HG03432 (cell line): ENCODE data around the gene ZSCAN18.

Experiments
- ATAC-seq: cut with Tn5 transposase; IDR thresholded peaks from one replicate; pipeline ENCODE4 v1.9.1; 2021; ENCODE audit warnings: mild to moderate bottlenecking, moderate library complexity; ENCODE audit not compliant: unreplicated experiment

The ZSCAN18 gene

DNA sequence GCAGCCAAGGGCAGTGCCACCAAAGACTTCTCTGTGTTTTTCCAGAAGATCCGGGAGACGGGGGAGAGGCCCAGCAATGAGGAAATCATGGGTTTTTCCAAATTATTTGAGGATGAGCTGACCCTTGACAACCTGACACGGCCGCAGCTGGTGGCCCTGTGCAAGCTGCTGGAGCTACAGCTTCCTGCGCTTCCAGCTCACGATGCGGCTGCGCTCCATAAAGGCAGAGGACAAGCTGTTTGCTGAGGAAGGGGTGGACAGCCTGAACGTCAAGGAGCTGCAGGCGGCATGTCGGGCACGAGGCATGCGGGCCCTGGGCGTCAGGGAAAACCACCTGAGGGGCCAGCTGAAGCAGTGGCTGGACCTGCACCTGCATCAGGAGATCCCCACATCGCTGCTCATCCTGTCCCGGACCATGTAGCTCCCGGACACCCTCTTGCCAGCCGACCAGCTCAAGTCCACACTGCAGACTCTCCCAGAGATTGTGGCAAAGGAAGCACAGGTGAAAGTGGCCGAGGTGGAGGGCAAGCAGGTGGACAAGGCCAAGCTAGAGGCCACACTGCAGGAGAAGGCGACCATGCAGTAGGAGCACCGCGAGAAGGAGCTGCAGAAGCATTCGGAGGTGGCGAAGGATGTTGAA, 52.5 kb downstream of the ZSCAN18 start:
- no peak for ATAC-seq

DNA sequence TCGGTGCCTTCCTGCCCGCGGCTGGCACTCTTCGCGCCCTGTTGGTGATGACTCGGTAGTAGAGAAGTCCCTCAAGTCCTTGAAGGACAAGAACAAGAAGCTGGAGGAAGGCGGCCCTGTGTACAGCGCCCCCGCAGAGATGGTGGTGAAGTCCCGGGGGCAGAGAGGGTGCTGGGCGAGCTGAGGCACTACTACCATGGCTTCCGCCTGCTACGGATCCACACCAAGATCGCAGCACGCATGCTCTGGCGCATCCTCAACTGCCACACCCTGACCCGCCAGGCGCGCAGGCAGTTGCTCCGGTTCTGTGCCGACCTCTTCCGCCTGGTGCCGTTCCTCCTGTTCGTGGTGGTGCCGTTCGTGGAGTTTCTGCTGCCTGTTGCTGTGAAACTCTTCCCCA, 53.1 kb downstream of the ZSCAN18 start:
- no peak for ATAC-seq

DNA sequence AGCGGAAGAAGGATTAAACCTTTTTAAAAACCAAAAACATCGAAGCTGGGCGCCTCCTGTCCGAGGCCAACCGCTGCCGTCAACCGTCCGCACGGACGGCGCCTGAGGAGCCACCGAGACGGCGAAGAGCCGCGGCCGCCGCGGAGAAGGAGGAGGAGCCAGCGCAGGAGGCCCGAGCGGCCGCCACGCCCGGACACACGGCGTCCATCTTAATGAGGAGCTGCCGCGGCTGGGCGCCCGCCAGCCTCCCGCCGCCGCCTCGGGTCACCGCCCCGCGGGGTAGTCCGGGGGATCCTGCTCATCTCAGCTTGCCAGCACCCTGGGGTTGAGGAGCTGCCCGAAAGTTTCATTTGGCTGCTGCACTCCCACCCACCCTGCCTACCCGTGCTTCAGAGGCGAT, 53.6 kb downstream of the ZSCAN18 start:
- ATAC-seq: no peak

DNA sequence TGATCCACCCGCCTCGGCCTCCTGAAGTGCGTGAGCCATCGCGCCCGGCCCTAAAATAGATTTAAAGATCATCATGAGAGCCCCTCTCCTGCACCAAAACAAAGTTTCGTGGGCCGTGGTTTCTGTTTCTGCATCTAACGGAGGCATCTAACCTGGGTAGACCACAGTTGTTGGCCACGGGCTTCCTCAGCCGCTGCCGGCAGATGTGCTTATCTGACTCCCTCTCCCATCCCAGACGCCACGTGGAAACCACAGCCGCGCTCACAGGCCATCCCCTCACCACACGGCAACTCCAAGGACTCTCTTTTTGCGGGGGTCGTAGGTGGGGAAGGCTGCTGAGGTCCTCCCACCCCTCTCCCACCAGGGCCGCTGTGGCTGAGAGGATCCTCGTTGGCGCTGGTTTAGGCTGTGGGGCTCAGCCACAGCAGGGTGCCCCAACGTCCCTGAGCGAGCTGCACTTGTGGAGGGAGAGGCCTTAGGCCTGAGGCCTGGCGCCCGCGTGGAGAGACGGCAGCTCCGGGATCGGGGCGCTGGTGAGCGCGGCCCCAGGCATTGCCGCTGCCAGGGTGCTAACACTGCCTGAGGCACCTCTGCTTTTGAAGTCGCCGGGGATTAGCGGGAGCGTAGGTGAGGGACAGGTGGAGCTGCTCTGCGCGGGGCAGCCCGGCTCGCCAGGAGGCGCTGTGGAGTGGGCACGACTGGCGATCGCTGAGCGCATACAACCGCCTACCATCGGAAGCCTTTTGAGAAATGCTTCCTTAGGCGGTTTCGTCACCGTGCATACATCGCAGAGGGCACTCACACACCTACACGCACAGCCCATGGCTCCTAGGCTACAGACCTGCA, 55.3 kb downstream of the ZSCAN18 start:
- ATAC-seq: no peak

DNA sequence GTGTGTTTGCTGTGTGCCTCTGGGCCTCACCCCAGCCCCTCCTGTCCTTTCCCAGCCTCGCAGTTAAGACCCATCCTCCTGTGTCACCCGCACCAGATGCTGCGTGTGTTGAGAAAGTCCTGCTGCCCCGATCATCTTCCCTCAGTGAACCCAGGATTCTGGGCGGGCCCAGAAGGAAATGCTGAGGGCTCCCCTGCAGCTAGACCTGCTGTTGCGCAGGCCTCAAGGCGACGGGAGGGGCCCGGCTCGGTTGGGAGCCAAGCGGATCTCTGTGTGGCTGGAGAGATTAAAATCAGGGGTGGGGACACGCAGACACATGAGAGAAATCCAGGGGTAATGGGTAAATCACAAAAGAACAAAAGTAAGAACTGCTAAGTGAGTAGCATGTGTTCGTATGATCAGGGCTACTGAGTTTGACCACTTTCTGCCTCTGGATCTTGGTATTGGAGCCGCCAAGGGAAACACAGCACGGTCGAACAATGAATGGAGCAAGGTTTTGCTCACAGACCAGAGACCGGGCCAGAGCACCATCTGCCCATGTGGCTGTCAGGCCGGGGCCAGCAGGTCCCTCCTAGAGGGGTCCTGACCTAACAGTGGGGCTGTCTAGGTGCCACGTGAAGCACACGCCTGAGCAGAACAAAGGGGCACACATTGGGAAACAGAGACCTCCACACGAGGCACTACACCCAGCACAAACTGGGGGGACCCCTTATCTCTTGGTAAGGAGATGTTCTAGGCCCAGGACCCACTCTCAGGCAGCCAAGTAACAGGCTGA, 57.1 kb downstream of the ZSCAN18 start:
- no peak for ATAC-seq

DNA sequence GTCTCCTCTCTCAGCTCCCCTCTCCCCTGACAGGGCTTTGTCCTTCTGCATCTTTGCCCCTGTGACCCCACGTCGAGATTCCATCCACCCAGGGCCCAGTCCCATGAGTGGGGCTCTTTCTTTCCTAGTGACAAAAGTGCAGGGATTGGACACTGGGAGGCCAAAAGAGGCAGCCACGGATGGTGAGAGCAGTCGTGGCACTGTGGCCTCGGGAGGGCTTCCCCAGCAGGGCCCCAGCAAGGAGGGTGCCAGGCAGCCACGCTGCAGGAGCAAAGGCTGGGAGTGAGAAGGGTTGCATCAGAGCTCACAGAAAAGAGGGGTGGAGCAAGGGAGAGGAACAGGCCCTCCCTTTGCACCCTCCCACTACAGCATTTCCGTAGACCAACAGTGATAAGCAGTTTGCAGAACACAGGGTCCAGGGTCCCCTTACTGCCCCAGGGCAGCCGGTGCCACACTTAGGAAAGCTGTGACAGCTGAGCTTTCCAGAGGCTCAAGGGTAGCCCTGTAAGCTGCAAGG, 59.3 kb downstream of the ZSCAN18 start:
- no peak for ATAC-seq

DNA sequence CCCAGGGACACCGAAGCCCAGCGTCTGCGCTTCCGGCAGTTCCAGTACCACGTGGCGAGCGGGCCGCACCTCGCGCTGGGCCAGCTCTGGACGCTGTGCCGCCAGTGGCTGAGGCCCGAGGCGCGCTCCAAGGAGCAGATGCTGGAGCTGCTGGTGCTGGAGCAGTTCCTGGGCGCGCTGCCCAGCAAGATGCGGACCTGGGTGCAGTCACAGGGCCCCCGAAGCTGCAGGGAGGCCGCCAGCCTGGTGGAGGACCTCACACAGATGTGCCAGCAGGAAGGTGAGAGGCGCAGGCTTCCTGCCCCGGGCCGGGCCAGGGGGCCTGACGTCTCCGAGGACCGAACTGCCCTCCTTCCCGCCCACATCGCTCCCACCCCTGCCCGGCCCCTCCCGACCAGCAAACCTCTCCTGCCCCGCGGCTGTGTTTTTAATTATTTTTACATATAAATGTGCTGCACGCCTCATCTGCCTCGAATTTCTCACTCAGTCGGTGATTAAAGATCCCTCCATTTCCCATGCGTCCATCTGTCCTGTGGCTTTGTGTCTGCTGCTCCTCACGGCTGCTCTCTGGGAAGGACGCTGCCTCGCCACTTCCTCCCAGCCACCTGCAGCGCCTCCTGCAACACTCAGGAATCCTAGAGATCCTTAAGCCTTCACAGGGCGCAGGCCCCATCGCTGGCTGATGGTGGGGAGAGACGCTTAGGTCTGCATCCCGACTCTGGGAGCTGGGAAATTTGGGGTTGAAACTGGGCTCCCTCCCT, 59.9 kb downstream of the ZSCAN18 start:
- ATAC-seq: no peak

DNA sequence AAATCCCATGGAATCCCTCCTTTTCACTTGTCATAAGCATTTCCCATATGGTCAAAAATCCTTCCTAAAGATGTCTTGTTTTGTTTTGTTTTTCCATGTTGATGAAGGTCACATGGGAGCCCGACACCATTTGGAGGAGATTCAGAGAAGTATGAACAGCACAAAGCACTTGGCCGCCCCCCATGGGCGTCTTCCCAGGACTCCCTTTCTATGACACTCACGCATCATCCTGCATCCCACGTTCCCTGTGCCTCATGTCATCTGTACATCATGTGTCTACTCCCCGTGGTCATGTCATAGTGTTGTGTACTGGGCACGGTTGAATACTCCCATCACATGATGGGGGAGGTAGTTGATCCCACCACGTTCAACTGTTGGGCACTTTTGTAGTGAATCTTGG, 62.2 kb downstream of the ZSCAN18 start:
- ATAC-seq: no peak

DNA sequence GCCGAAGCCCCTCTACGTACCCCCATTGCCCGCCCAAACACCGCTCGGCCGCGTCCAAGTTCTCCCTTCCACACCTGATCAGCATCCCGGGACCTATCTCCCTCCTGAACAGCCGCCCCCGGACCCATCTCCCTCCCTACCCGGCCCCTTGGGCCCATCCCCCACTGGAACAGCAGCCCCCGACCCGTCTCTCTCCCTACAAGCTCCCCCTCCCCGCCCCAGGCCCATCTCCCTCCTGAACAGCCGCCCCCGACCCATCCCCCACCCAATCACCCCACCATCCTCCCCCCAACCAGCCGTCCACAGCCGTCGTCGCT, 63.6 kb downstream of the ZSCAN18 start:
- ATAC-seq: no peak
